CD14-positive monocyte (primary cell): ENCODE data around the gene NTMT2. TPM values are rescaled to one million over a fixed set of nuclear protein-coding genes. Genes with fewer than 3 reads are reported as not detected.

Experiments used
- DNase-seq, 3 donors: peaks; one replicate each; pipeline ENCODE4 v3.0.0-alpha.2; 2011 to 2022
- H2AFZ ChIP-seq: 2 replicates; pipeline ENCODE4 v1.6.0; 2012; ENCODE audit warnings: mild to moderate bottlenecking, low read depth, low read length, inconsistent platforms; ENCODE audit not compliant: insufficient read depth, poor library complexity, severe bottlenecking
- H3K27ac ChIP-seq, 2 donors: 1 replicate in 1 of 2; 2 replicates in 1 of 2; pipeline ENCODE4 v1.5.1; 2012 to 2013; ENCODE audit warnings: low read length in 2 of 2, control low read depth in 1 of 2, inconsistent platforms in 1 of 2, low read depth in 1 of 2, mild to moderate bottlenecking in 1 of 2
- H3K27me3 ChIP-seq, 2 donors: one replicate each; pipeline versions ENCODE4 v1.6.0 to v1.6.1; 2011 to 2013; ENCODE audit warnings: low read length in 2 of 2; ENCODE audit not compliant: control insufficient read depth in 2 of 2, insufficient read depth in 2 of 2
- H3K36me3 ChIP-seq, 2 donors: replicated peaks in 1 of 2; 1 replicate in 1 of 2; 2 replicates in 1 of 2; pipeline versions ENCODE4 v1.5.1 to v1.6.1; 2012 to 2013; ENCODE audit warnings: low read length in 2 of 2, control low read depth in 1 of 2, inconsistent platforms in 1 of 2, mild to moderate bottlenecking in 1 of 2; ENCODE audit not compliant: insufficient read depth in 2 of 2, control insufficient read depth in 1 of 2
- H3K4me1 ChIP-seq, 2 donors: 1 replicate in 1 of 2; 2 replicates in 1 of 2; pipeline versions ENCODE4 v1.5.1 to v1.6.1; 2012 to 2013; ENCODE audit warnings: low read length in 2 of 2, control low read depth in 1 of 2, inconsistent platforms in 1 of 2, mild to moderate bottlenecking in 1 of 2, moderate library complexity in 1 of 2; ENCODE audit not compliant: insufficient read depth in 2 of 2, control insufficient read depth in 1 of 2
- H3K4me2 ChIP-seq: replicated peaks from 2 replicates; pipeline ENCODE3; 2012; ENCODE audit warnings: low read length, moderate library complexity, mild to moderate bottlenecking; ENCODE audit not compliant: poor library complexity, severe bottlenecking; ENCODE audit errors: extremely low read depth
- H3K4me3 ChIP-seq, 3 experiments: fragments of 200-600 bp in 1 of 3; sonication (generic) in 1 of 3; replicated peaks in 1 of 3; 1 replicate in 2 of 3; 2 replicates in 1 of 3; pipeline ENCODE4 v1.5.1; 2011 to 2013; ENCODE audit warnings: low read length in 3 of 3, mild to moderate bottlenecking in 3 of 3, control low read depth in 2 of 3, low read depth in 2 of 3, inconsistent platforms in 1 of 3, moderate library complexity in 1 of 3
- H3K79me2 ChIP-seq: 2 replicates; pipeline ENCODE4 v1.6.0; 2012; ENCODE audit warnings: mild to moderate bottlenecking, control low read depth, inconsistent platforms, low read length, moderate library complexity; ENCODE audit not compliant: insufficient read depth
- H3K9ac ChIP-seq: 2 replicates; pipeline ENCODE4 v1.6.0; 2017; ENCODE audit warnings: low read length, mild to moderate bottlenecking; ENCODE audit not compliant: insufficient read depth, poor library complexity, severe bottlenecking
- H3K9me3 ChIP-seq, 2 donors: replicated peaks in 1 of 2; 1 replicate in 1 of 2; 2 replicates in 1 of 2; pipeline versions ENCODE4 v1.5.1 to v1.6.1; 2012 to 2013; ENCODE audit warnings: low read length in 2 of 2, control low read depth in 1 of 2; ENCODE audit not compliant: control insufficient read depth in 1 of 2, insufficient read depth in 1 of 2
- H4K20me1 ChIP-seq: 2 replicates; pipeline ENCODE4 v1.6.0; 2012; ENCODE audit warnings: mild to moderate bottlenecking, low read length, control low read depth, moderate library complexity; ENCODE audit not compliant: insufficient read depth
- H3K27ac Mint-ChIP-seq, 7 donors: one replicate each; pipeline ENCODE4 v1.8.0; 2020; ENCODE audit warnings: mild to moderate bottlenecking in 7 of 7, mixed read lengths in 7 of 7, moderate library complexity in 6 of 7, inconsistent platforms in 2 of 7
- H3K27me3 Mint-ChIP-seq, 3 donors: one replicate each; pipeline ENCODE4 v1.8.0; 2021 to 2022; ENCODE audit warnings: low read depth in 3 of 3, mild to moderate bottlenecking in 3 of 3, mixed read lengths in 3 of 3, moderate library complexity in 3 of 3, inconsistent platforms in 1 of 3
- H3K36me3 Mint-ChIP-seq, 2 donors: one replicate each; pipeline ENCODE4 v1.8.0; 2020; ENCODE audit warnings: mixed read lengths in 2 of 2, inconsistent platforms in 1 of 2, mild to moderate bottlenecking in 1 of 2
- H3K4me1 Mint-ChIP-seq: one replicate; pipeline ENCODE4 v1.8.0; 2020; ENCODE audit warnings: mild to moderate bottlenecking, mixed read lengths
- H3K4me3 Mint-ChIP-seq, 2 donors: one replicate each; pipeline ENCODE4 v1.8.0; 2020; ENCODE audit warnings: mild to moderate bottlenecking in 2 of 2, mixed read lengths in 2 of 2, moderate library complexity in 1 of 2
- H3K9me3 Mint-ChIP-seq, 7 donors: one replicate each; pipeline ENCODE4 v1.8.0; 2020 to 2022; ENCODE audit warnings: mixed read lengths in 7 of 7, mild to moderate bottlenecking in 6 of 7, moderate library complexity in 6 of 7, inconsistent platforms in 2 of 7
- WGBS: methylation state at CpG from one replicate; pipeline ENCODE4 v1.1.5; 2013; ENCODE audit warnings: missing lambda C conversion rate; ENCODE audit not compliant: insufficient coverage; 5-methylcytosine and 5-hydroxymethylcytosine counted together
- intact Hi-C, 2 donors: fragments of 100-400 bp; cut with micrococcal nuclease; formaldehyde crosslinking; loops; one replicate each; pipeline versions ENCODE4 v1.15.0 to v1.15.1; 2023
- polyA plus RNA-seq, 3 donors: library from polyadenylated mRNA; depleted of rRNA in 1 of 3; unstranded in 2 of 3; stranded (reverse) in 1 of 3; fragments of 300-500 nt in 2 of 3; fragments of >200 nt in 1 of 3; fragmentation: Illumina TruSeq in 2 of 3; gene quantifications; 1 replicate in 2 of 3; 2 replicates in 1 of 3; pipeline ENCODE4 v1.2.3, GENCODE V29; 2012 to 2021
- TF ChIP-seq, protein P1 (sequence below): fragments of 200-600 bp; IDR thresholded peaks from one replicate; pipeline ENCODE4 v1.8.0; 2022; ENCODE audit warnings: antibody characterized with exemption, mild to moderate bottlenecking

The NTMT2 gene
- polyA plus RNA-seq, 3 donors = not detected

DNA sequence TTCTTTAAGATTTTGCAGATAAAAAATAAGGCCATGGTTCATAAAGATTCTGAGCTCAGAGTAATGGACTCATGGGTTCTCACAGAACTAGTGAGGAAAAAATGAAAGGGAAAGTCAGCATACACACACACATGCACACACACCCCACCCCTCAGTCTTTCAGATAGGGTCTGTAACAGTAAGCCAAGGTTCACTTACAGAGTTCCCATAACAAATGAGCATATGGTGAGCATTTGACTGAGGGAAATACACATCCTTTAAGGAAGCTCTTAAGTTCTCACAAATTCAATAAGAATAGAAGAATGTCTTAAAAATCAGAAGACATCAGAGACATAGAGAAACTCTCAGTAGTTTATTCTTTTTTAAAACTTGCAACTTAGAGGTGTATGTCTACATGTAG, 57.9 kb downstream of the NTMT2 start:
- H3K9me3 ChIP-seq = peaks cover 8 to 11% of the 10 kb centered on the region in 2 donors
- intact Hi-C loops = no loop called here
- Mint-ChIP-seq H3K4me1 (no peaks in the 10 kb centered on the region), H3K27me3 (peaks cover 0 to 2% (median 1%) of the 10 kb centered on the region in 3 donors), H3K9me3 (peaks cover 3 to 13% (median 12%) of the 10 kb centered on the region in 7 donors), H3K27ac (no peak overlapping the region), H3K36me3 (no peaks in the 10 kb centered on the region), H3K4me3 (no peak overlapping the region)
- H3K4me2 ChIP-seq = no peak overlapping the region
- no peaks in the 10 kb centered on the region for H3K79me2 ChIP-seq
- H2AFZ ChIP-seq = no peak overlapping the region
- H3K9ac ChIP-seq = no peak overlapping the region
- H3K27me3 ChIP-seq = no peaks in the 10 kb centered on the region
- H3K4me1 ChIP-seq = no peaks in the 10 kb centered on the region
- H3K27ac ChIP-seq = no peak overlapping the region
- TF ChIP-seq, protein P1, sequence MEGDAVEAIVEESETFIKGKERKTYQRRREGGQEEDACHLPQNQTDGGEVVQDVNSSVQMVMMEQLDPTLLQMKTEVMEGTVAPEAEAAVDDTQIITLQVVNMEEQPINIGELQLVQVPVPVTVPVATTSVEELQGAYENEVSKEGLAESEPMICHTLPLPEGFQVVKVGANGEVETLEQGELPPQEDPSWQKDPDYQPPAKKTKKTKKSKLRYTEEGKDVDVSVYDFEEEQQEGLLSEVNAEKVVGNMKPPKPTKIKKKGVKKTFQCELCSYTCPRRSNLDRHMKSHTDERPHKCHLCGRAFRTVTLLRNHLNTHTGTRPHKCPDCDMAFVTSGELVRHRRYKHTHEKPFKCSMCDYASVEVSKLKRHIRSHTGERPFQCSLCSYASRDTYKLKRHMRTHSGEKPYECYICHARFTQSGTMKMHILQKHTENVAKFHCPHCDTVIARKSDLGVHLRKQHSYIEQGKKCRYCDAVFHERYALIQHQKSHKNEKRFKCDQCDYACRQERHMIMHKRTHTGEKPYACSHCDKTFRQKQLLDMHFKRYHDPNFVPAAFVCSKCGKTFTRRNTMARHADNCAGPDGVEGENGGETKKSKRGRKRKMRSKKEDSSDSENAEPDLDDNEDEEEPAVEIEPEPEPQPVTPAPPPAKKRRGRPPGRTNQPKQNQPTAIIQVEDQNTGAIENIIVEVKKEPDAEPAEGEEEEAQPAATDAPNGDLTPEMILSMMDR = no peak
- no peak overlapping the region for H3K4me3 ChIP-seq
- H3K36me3 ChIP-seq = no peaks in the 10 kb centered on the region
- no peak for DNase-seq
- H4K20me1 ChIP-seq = no peaks in the 10 kb centered on the region

GRCh38 chr1:170204121-170204520, 58.4 kb downstream of the NTMT2 start:
- Histone ChIP-seq H4K20me1 (no peaks in the 10 kb centered on the region), H3K79me2 (no peaks in the 10 kb centered on the region), H3K4me2 (no peak overlapping the region), H3K27ac (no peak overlapping the region), H3K4me1 (no peaks in the 10 kb centered on the region), H3K9ac (no peak overlapping the region), H3K27me3 (no peaks in the 10 kb centered on the region), H3K4me3 (no peak overlapping the region), H3K9me3 (peaks cover 8 to 11% of the 10 kb centered on the region in 2 donors), H3K36me3 (no peaks in the 10 kb centered on the region), H2AFZ (no peak overlapping the region)
- TF ChIP-seq, protein P1 = no peak
- intact Hi-C loops = no loop called here
- no peak overlapping the region for H3K4me3 Mint-ChIP-seq
- no peak overlapping the region for H3K27ac Mint-ChIP-seq
- no peak for DNase-seq
- H3K4me1 Mint-ChIP-seq = no peaks in the 10 kb centered on the region
- no peaks in the 10 kb centered on the region for H3K36me3 Mint-ChIP-seq
- H3K27me3 Mint-ChIP-seq = peaks cover 0 to 1% (median under 1%) of the 10 kb centered on the region in 3 donors
- WGBS = no CpG with 5 or more reads among the region's 3 CpGs
- H3K9me3 Mint-ChIP-seq = peaks cover 3 to 13% (median 11%) of the 10 kb centered on the region in 7 donors
